Thyroid gland (tissue), 4 donors: ENCODE data around the gene ARHGEF3. TPM values are rescaled to one million over a fixed set of nuclear protein-coding genes. Genes with fewer than 3 reads are reported as not detected.
A peak's percentile ranks its signal among the peaks of the same experiment; 100 is the strongest.

Experiments
- DNase-seq, 2 donors: peaks; one replicate each; pipeline ENCODE4 v3.0.0-alpha.2; 2019
- H3K27ac ChIP-seq, 3 donors: fragments of 200-600 bp; sonication (generic); 1 replicate in 2 of 3; 2 replicates in 1 of 3; pipeline ENCODE4 v1.5.1; 2016 to 2019; ENCODE audit warnings: mild to moderate bottlenecking in 1 of 3, moderate library complexity in 1 of 3
- H3K27me3 ChIP-seq: fragments of 200-600 bp; sonication (generic); one replicate; pipeline ENCODE4 v1.5.1; 2019
- H3K36me3 ChIP-seq, 2 donors: fragments of 200-600 bp; sonication (generic); one replicate each; pipeline ENCODE4 v1.5.1; 2016 to 2019
- H3K4me1 ChIP-seq, 2 donors: fragments of 200-600 bp; sonication (generic); one replicate each; pipeline ENCODE4 v1.5.1; 2017 to 2019
- H3K4me3 ChIP-seq, 3 donors: fragments of 200-600 bp; sonication (generic); replicated peaks in 1 of 3; 1 replicate in 2 of 3; 2 replicates in 1 of 3; pipeline ENCODE4 v1.5.1; 2016; ENCODE audit warnings: mild to moderate bottlenecking in 1 of 3
- H3K9me3 ChIP-seq: fragments of 200-600 bp; sonication (generic); one replicate; pipeline ENCODE4 v1.5.1; 2017
- CTCF ChIP-seq, 6 experiments: fragments of 200-600 bp in 3 of 6; fragments of 450-650 bp in 3 of 6; sonication (generic) in 3 of 6; IDR thresholded peaks; one replicate each; pipeline ENCODE4 v1.5.1; 2016 to 2019; ENCODE audit warnings: antibody characterized with exemption in 6 of 6, mild to moderate bottlenecking in 2 of 6, inconsistent platforms in 1 of 6, moderate library complexity in 1 of 6
- POLR2A ChIP-seq, 2 donors: fragments of 450-650 bp; IDR thresholded peaks; one replicate each; pipeline ENCODE4 v1.6.1; 2017; ENCODE audit warnings: antibody characterized with exemption in 2 of 2, mild to moderate bottlenecking in 2 of 2, moderate library complexity in 1 of 2
- WGBS, 2 donors: methylation state at CpG; one replicate each; pipeline ENCODE4 v1.1.5; 2017; 5-methylcytosine and 5-hydroxymethylcytosine counted together
- intact Hi-C: fragments of 100-400 bp; cut with DNase I; formaldehyde crosslinking; loops from one replicate; pipeline ENCODE4 v1.15.1; 2023
- total RNA-seq, 4 donors: library from RNA; depleted of rRNA; stranded (reverse); fragments of >200 nt; gene quantifications; one replicate each; pipeline ENCODE4 v1.2.3, GENCODE V29; 2016

The ARHGEF3 gene
- total RNA-seq, 4 donors from 2014 or later, result 15.7 to 20.8 (median 18.8) TPM

DNA sequence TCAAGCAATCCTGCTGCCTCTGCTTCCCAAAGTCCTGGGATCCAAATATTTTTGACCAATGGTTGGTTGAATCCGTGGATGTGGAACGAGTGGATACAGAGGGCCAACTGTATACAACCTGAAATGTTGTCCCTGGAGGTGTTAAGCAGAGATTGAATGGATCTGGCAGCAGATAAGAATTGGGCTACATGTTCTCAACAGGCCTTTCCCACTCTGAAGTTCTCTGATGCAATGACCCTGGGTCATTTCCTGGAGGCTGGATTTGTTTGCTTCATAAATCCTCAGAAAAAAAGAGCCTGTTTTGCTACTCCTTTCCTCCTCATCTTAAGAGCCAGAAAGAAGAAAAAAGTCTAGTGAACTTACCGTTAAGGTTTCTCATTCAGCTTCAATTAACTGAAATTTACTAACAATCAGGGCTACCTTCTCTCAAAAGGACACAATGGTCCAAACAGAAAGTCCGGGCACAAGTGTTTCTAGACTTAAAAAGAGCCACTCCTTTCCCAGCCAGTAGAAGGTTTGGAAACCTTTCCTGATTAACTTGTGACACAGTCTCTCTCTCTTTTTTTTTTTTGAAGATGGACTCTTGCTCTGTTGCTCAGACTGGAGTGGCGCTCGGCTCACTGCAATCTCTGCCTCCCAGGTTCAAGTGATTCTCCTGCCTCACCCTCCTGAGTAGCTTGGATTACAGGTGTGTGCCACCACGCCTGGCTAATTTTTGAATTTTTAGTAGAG is 6.5 kb downstream of the ARHGEF3 start:
- H3K4me3 ChIP-seq, result no peak overlapping the region
- TF ChIP-seq CTCF (IDR thresholded peaks at IDR 0.05) (no peak), POLR2A (IDR thresholded peaks at IDR 0.05) (no peak)
- H3K36me3 ChIP-seq, result no peaks in the 10 kb centered on the region
- no peaks in the 10 kb centered on the region for H3K9me3 ChIP-seq
- DNase-seq, result no peak
- H3K4me1 ChIP-seq, result peaks cover 18 to 25% of the 10 kb centered on the region in 2 donors
- H3K27ac ChIP-seq, result peak overlapping the region in 1 of 3 donors; percentile 45
- 78 to 82% methylated on average over 7 of the region's 7 CpGs for WGBS, 2 donors
- no peaks in the 10 kb centered on the region for H3K27me3 ChIP-seq
- intact Hi-C loops, result no loop called here

GRCh38 chr3:56792193-56792592 is 9.6 kb downstream of the ARHGEF3 start:
- no peaks in the 10 kb centered on the region for H3K36me3 ChIP-seq
- no peaks in the 10 kb centered on the region for H3K9me3 ChIP-seq
- intact Hi-C loops, result no loop called here
- H3K27me3 ChIP-seq, result no peaks in the 10 kb centered on the region
- TF ChIP-seq POLR2A (IDR thresholded peaks at IDR 0.05), result no peak
- no peak for TF ChIP-seq CTCF (IDR thresholded peaks at IDR 0.05)
- WGBS, 2 donors, result 94 to 97% methylated on average over 1 of the region's 1 CpG
- no peak overlapping the region for H3K27ac ChIP-seq
- peaks cover 15 to 25% of the 10 kb centered on the region in 2 donors for H3K4me1 ChIP-seq
- no peak for DNase-seq
- H3K4me3 ChIP-seq, result no peak overlapping the region

DNA sequence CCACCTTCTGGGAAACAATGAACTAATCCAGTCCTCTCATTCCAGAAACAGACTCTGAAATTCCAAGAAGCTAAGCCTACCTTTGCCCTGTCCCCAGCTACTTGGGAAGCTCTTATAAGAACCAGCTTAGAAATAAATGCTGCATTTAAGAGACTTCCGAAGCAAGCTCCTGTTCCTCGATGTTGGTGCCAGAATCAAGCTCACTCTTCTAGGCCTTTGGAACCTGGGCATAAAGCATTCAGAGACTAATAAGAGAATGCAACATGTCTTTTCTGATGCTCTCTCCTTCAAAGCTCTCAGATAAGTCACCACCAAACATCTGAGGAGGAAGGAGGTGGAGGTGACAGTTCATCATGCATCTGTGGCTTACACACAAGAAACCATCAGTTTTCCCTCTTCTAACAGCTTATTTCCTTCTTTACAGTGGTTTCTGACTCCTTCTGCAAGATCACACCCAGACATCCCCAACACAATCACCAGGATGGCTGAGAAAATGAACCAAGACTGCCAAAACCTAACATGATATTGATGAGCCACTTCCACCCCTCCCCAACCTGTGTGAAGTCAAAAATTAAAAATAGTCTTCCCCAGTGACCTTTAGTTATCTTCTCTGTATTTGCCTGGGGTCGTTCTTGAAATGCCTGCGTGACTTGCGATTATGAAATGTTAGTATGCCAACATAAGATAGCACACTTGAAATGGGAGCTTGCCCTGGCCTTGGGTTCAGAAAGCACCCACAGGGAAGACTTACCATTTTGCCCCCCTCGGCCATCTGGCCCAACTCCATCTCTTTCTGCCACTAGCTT is 11.5 kb downstream of the ARHGEF3 start:
- no peaks in the 10 kb centered on the region for H3K27me3 ChIP-seq
- H3K4me3 ChIP-seq, result no peak overlapping the region
- H3K36me3 ChIP-seq, result no peaks in the 10 kb centered on the region
- 79 to 90% methylated on average over 6 of the region's 6 CpGs for WGBS, 2 donors
- DNase-seq, result no peak
- H3K4me1 ChIP-seq, result peaks cover 16 to 28% of the 10 kb centered on the region in 2 donors
- H3K9me3 ChIP-seq, result no peaks in the 10 kb centered on the region
- no peak for TF ChIP-seq CTCF (IDR thresholded peaks at IDR 0.05)
- TF ChIP-seq POLR2A (IDR thresholded peaks at IDR 0.05), result no peak
- intact Hi-C loops, result no loop called here
- peak overlapping the region in 1 of 3 donors; percentile 11 for H3K27ac ChIP-seq

- Histone ChIP-seq H3K4me3 (no peak overlapping the region), H3K4me1 (peaks cover 23 to 28% of the 10 kb centered on the region in 2 donors), H3K36me3 (no peaks in the 10 kb centered on the region), H3K27me3 (no peaks in the 10 kb centered on the region), H3K9me3 (no peaks in the 10 kb centered on the region), H3K27ac (peak overlapping the region; percentile 8 to 39 (median 17))
- TF ChIP-seq POLR2A (IDR thresholded peaks at IDR 0.05), result no peak
- 79 to 83% methylated on average over 3 of the region's 3 CpGs for WGBS, 2 donors
- DNase-seq, result no peak
- intact Hi-C loops, result no loop called here
These were observed 12.7 kb downstream of the ARHGEF3 start for GRCh38 chr3:56789076-56789475.

DNA sequence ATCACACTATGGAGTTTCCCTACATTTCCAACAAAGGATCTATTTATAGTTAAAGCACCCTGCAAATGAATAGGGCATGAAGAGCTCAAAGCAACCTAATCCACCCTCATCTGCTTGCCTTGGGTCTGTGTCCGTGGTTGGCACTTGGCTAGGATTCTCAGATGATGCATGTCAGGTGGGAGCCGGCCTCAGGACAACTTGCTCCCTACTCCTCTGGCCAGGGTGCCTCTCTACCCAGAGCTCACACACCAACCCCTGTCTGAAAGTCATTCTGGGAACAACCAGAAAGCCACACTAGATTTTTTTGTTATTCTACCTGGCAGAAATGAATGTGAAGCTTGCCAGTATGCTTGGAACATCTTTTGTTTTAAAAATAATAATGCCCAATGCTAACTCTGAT is 13.2 kb downstream of the ARHGEF3 start:
- WGBS, 2 donors, result 88 to 94% methylated on average over 2 of the region's 2 CpGs
- Histone ChIP-seq H3K36me3 (no peaks in the 10 kb centered on the region), H3K4me3 (no peak overlapping the region), H3K9me3 (no peaks in the 10 kb centered on the region), H3K27ac (peak overlapping the region in 1 of 3 donors; percentile 39), H3K4me1 (peaks cover 29 to 32% of the 10 kb centered on the region in 2 donors), H3K27me3 (no peaks in the 10 kb centered on the region)
- no peak for TF ChIP-seq POLR2A (IDR thresholded peaks at IDR 0.05)
- no peak for TF ChIP-seq CTCF (IDR thresholded peaks at IDR 0.05)
- intact Hi-C loops, result no loop called here
- DNase-seq, result no peak
